K562 (cell line): Measurements from ENCODE around the gene LRRC37B. TPM values are rescaled to one million over a fixed set of nuclear protein-coding genes. Genes with fewer than 3 reads are reported as not detected.
"Not testable (repeated sequence)": the region's sequence is repeated elsewhere in the genome, so short reads cannot be mapped to it uniquely, and the experiment has no call there.

Experiments used
- ATAC-seq: fragments of 200-7000 bp; cut with Tn5 transposase; 3 replicates; pipeline ENCODE4 v1.9.1; 2020; ENCODE audit warnings: moderate library complexity
- BruUV-seq: library from RNA; stranded (reverse); fragments of 400-500 nt; replicated peaks from 2 replicates; lab custom pipeline; 2021; lab: Mats Ljungman, UMichigan
- CTCF ChIA-PET: fragments of 300-600 bp; formaldehyde crosslinking; extraction: SDS; loops from one replicate; lab custom pipeline; 2021; ENCODE audit warnings: low intra/inter-chr PET ratio; lab: Yijun Ruan, JAX
- POLR2A ChIA-PET: fragments of 300-600, 350-650 bp; sonication (Branson Sonifier 250); formaldehyde crosslinking; extraction: SDS; loops from one replicate; lab custom pipeline; 2021; ENCODE audit warnings: antibody characterized with exemption, inconsistent platforms; lab: Yijun Ruan, JAX
- DNase-seq, 4 experiments: peaks; one replicate each; pipeline versions ENCODE4 v3.0.0 to v3.0.0-alpha.2; 2011 to 2018; ENCODE audit warnings: low spot score in 3 of 4, mixed read lengths in 3 of 4; ENCODE audit errors: extremely low read depth in 1 of 4
- FAIRE-seq: peaks from 2 replicates; lab custom pipeline; 2011; peaks lifted over from hg19 to GRCh38; lab: Jason Lieb, UNC
- H2AFZ ChIP-seq: 2 replicates; pipeline ENCODE4 v1.6.0; 2011; ENCODE audit warnings: low read depth, low read length, control low read depth, inconsistent platforms
- H3K27ac ChIP-seq: fragments of 200-600 bp; 3 replicates; pipeline ENCODE4 v1.8.0; 2011; ENCODE audit warnings: low read depth, mild to moderate bottlenecking, control low read depth, inconsistent platforms, low read length, moderate library complexity, mixed read lengths; ENCODE audit errors: extremely low read depth
- H3K27me3 ChIP-seq, 2 experiments: fragments of 300-600 bp in 1 of 2; 2 replicates in 1 of 2; 3 replicates in 1 of 2; pipeline versions ENCODE4 v1.6.0 to v1.8.0; 2011; ENCODE audit warnings: inconsistent platforms in 2 of 2, low read length in 2 of 2, mild to moderate bottlenecking in 1 of 2, mixed read lengths in 1 of 2, moderate library complexity in 1 of 2; ENCODE audit not compliant: control insufficient read depth in 2 of 2, insufficient read depth in 2 of 2
- H3K36me3 ChIP-seq: fragments of 300-600 bp; 3 replicates; pipeline ENCODE4 v1.8.0; 2011; ENCODE audit warnings: mild to moderate bottlenecking, low read length, inconsistent platforms; ENCODE audit not compliant: control insufficient read depth, insufficient read depth
- H3K4me1 ChIP-seq, 2 experiments: fragments of 200-600 bp in 1 of 2; replicated peaks in 1 of 2; 2 replicates in 1 of 2; 3 replicates in 1 of 2; pipeline versions ENCODE4 v1.5.1 to v1.8.0; 2011; ENCODE audit warnings: inconsistent platforms in 2 of 2, low read length in 2 of 2, mild to moderate bottlenecking in 1 of 2, mixed read lengths in 1 of 2, moderate library complexity in 1 of 2; ENCODE audit not compliant: control insufficient read depth in 2 of 2, insufficient read depth in 2 of 2
- H3K4me2 ChIP-seq: 2 replicates; pipeline ENCODE4 v1.6.1; 2011; ENCODE audit warnings: low read length, control low read depth, inconsistent platforms, mixed read lengths; ENCODE audit not compliant: insufficient read depth
- H3K4me3 ChIP-seq: fragments of 200-600 bp; sonication (generic), shearing (Covaris generic); 2 replicates; pipeline ENCODE4 v1.5.1; 2016; ENCODE audit warnings: control low read depth, inconsistent platforms
- H3K79me2 ChIP-seq: fragments of 200-600 bp; 3 replicates; pipeline ENCODE4 v1.8.0; 2011; ENCODE audit warnings: low read length, inconsistent platforms; ENCODE audit not compliant: control insufficient read depth, insufficient read depth
- H3K9ac ChIP-seq, 2 experiments: 2 replicates each; pipeline versions ENCODE4 v1.6.0 to v1.6.1; 2011; ENCODE audit warnings: low read depth in 2 of 2, low read length in 2 of 2, control low read depth in 1 of 2, inconsistent platforms in 1 of 2, mild to moderate bottlenecking in 1 of 2, mixed read lengths in 1 of 2; ENCODE audit not compliant: insufficient read depth in 1 of 2
- H3K9me1 ChIP-seq: one replicate; pipeline ENCODE4 v1.6.0; 2011; ENCODE audit warnings: inconsistent platforms, mild to moderate bottlenecking, low read length, moderate library complexity; ENCODE audit not compliant: control insufficient read depth, insufficient read depth
- H3K9me3 ChIP-seq: replicated peaks from 2 replicates; pipeline ENCODE4 v1.5.1; 2011; ENCODE audit warnings: low read depth, low read length, inconsistent platforms; ENCODE audit not compliant: control insufficient read depth, insufficient read depth
- H4K20me1 ChIP-seq: replicated peaks from 2 replicates; pipeline ENCODE4 v1.6.1; 2011; ENCODE audit warnings: low read length, inconsistent platforms, mixed read lengths; ENCODE audit not compliant: control insufficient read depth, insufficient read depth
- ADNP ChIP-seq: fragments of 200-800 bp; sonication (Bioruptor generic); IDR thresholded peaks from 2 replicates; pipeline ENCODE4 v1.6.1; 2016; ENCODE audit warnings: missing genetic modification characterization, missing compliant biosample characterization
- ARID1B ChIP-seq: fragments of 450-650 bp; IDR thresholded peaks from 2 replicates; pipeline ENCODE4 v1.6.1; 2016; ENCODE audit warnings: antibody characterized with exemption, mild to moderate bottlenecking, inconsistent platforms
- CBFA2T2 ChIP-seq: fragments of 450-650 bp; conservative IDR thresholded peaks from 2 replicates; pipeline ENCODE4 v1.6.1; 2017; ENCODE audit warnings: mild to moderate bottlenecking
- CBFA2T3 ChIP-seq: fragments of 450-650 bp; IDR thresholded peaks from 2 replicates; pipeline ENCODE4 v1.6.1; 2017
- CTBP1 ChIP-seq: fragments of 450-650 bp; IDR thresholded peaks from 2 replicates; pipeline ENCODE4 v1.6.1; 2016; ENCODE audit warnings: borderline replicate concordance
- EP300 ChIP-seq: IDR thresholded peaks from 2 replicates; pipeline ENCODE4 v1.6.1; 2012; ENCODE audit warnings: low read length, improper control_type of control experiment
- FOSL1 ChIP-seq: fragments of 200-800 bp; sonication (Bioruptor generic); conservative IDR thresholded peaks from 2 replicates; pipeline ENCODE4 v1.6.1; 2016; ENCODE audit warnings: missing genetic modification characterization, missing compliant biosample characterization
- JUND ChIP-seq, 2 experiments: IDR thresholded peaks; 2 replicates in 1 of 2; 3 replicates in 1 of 2; pipeline ENCODE4 v1.6.1; 2011; ENCODE audit warnings: borderline replicate concordance in 2 of 2, low read depth in 2 of 2, low read length in 2 of 2, improper control_type of control experiment in 1 of 2, missing biosample characterization in 1 of 2, missing genetic modification characterization in 1 of 2, missing genetic modification reagents in 1 of 2
- KDM1A ChIP-seq, 2 experiments: fragments of 450-650 bp; IDR thresholded peaks; 2 replicates each; pipeline ENCODE4 v1.6.1; 2016; ENCODE audit warnings: mild to moderate bottlenecking in 2 of 2
- MTA1 ChIP-seq: fragments of 450-650 bp; IDR thresholded peaks from 2 replicates; pipeline ENCODE4 v1.6.1; 2017; ENCODE audit warnings: borderline replicate concordance
- MTA3 ChIP-seq: fragments of 450-650 bp; formaldehyde crosslinking; IDR thresholded peaks from 2 replicates; pipeline ENCODE4 v1.6.1; 2017; ENCODE audit warnings: mild to moderate bottlenecking, borderline replicate concordance
- MYC ChIP-seq, 2 experiments: fragments of 250-450 bp in 1 of 2; sonication (Bioruptor Pico) in 1 of 2; IDR thresholded peaks; 2 replicates each; pipeline versions ENCODE4 v1.5.1 to v1.6.1; 2012 to 2021; ENCODE audit warnings: low read depth in 2 of 2, borderline replicate concordance in 1 of 2, improper control_type of control experiment in 1 of 2, low read length in 1 of 2, mild to moderate bottlenecking in 1 of 2, moderate library complexity in 1 of 2
- NCOR1 ChIP-seq: fragments of 450-650 bp; IDR thresholded peaks from 2 replicates; pipeline ENCODE4 v1.6.1; 2016; ENCODE audit warnings: mild to moderate bottlenecking, moderate library complexity
- NFIC ChIP-seq: fragments of 450-650 bp; IDR thresholded peaks from 2 replicates; pipeline ENCODE4 v1.6.1; 2017; ENCODE audit warnings: mild to moderate bottlenecking, inconsistent platforms
- RCOR1 ChIP-seq, 2 experiments: IDR thresholded peaks; 2 replicates each; pipeline ENCODE4 v1.6.1; 2012; ENCODE audit warnings: low read depth in 2 of 2, low read length in 2 of 2, borderline replicate concordance in 1 of 2, improper control_type of control experiment in 1 of 2
- RFX1 ChIP-seq: fragments of 450-650 bp; IDR thresholded peaks from 2 replicates; pipeline ENCODE4 v1.6.1; 2016; ENCODE audit warnings: mild to moderate bottlenecking, moderate library complexity
- SMARCA4 ChIP-seq: fragments of 450-650 bp; IDR thresholded peaks from 2 replicates; pipeline ENCODE4 v1.6.1; 2016
- SMARCE1 ChIP-seq: fragments of 450-650 bp; IDR thresholded peaks from 2 replicates; pipeline ENCODE4 v1.7.1; 2016; ENCODE audit warnings: mild to moderate bottlenecking
- SOX6 ChIP-seq: fragments of 450-650 bp; IDR thresholded peaks from 2 replicates; pipeline ENCODE4 v1.6.1; 2014; ENCODE audit warnings: mild to moderate bottlenecking
- SRF ChIP-seq, 2 experiments: fragments of 250-450, 450-650 bp in 1 of 2; sonication (Bioruptor Pico) in 1 of 2; sonication (generic) in 1 of 2; formaldehyde crosslinking; IDR thresholded peaks; 2 replicates each; pipeline versions ENCODE4 v1.5.0 to v1.5.1; 2020 to 2022; ENCODE audit warnings: mild to moderate bottlenecking in 1 of 2, missing genetic modification reagents in 1 of 2
- TAL1 ChIP-seq: fragments of 450-650 bp; IDR thresholded peaks from 2 replicates; pipeline ENCODE4 v1.6.1; 2016; ENCODE audit warnings: mild to moderate bottlenecking
- TOE1 ChIP-seq, 2 experiments: fragments of 450-650 bp in 1 of 2; sonication (generic) in 1 of 2; formaldehyde crosslinking in 1 of 2; IDR thresholded peaks; 2 replicates each; pipeline versions ENCODE4 v1.7.1 to v1.8.0; 2016 to 2022; ENCODE audit warnings: borderline replicate concordance in 2 of 2, mild to moderate bottlenecking in 2 of 2, antibody characterized with exemption in 1 of 2, inconsistent platforms in 1 of 2, low read depth in 1 of 2, missing genetic modification reagents in 1 of 2, moderate library complexity in 1 of 2
- VEZF1 ChIP-seq: fragments of 200-800 bp; sonication (Bioruptor generic); IDR thresholded peaks from 2 replicates; pipeline ENCODE4 v1.6.1; 2017; ENCODE audit warnings: missing genetic modification characterization, missing compliant biosample characterization
- ZEB2 ChIP-seq: fragments of 450-650 bp; IDR thresholded peaks from 2 replicates; pipeline ENCODE4 v1.6.1; 2016
- WGBS: fragments of 100-300 bp; shearing (Covaris generic); methylation state at CpG from one replicate; pipeline ENCODE4 v1.1.6; 2016; ENCODE audit warnings: low coverage, mixed read lengths; ENCODE audit not compliant: insufficient coverage; ENCODE audit errors: missing lambda C conversion rate; 5-methylcytosine and 5-hydroxymethylcytosine counted together
- in situ Hi-C: fragments of 300-500 bp; cut with MboI; formaldehyde crosslinking; loops from 4 replicates; pipeline ENCODE4 v1.15.0; 2018; ENCODE audit warnings: inconsistent platforms, mixed read lengths
- intact Hi-C: fragments of 100-400 bp; cut with micrococcal nuclease; formaldehyde crosslinking; loops from 2 replicates; pipeline ENCODE4 v1.14.2; 2022
- polyA plus RNA-seq, 8 experiments: library from polyadenylated mRNA; depleted of rRNA in 4 of 8; stranded (reverse) in 5 of 8; unstranded in 3 of 8; fragments of >200 nt; fragmentation: Nextera tagmentation in 2 of 8; fragmentation: Illumina TruSeq in 1 of 8; extraction: Ambion mirVana in 2 of 8; extraction: Trizol in 1 of 8; gene quantifications; 2 replicates each; pipeline versions ENCODE4 v1.2.1 to v1.2.3, GENCODE V29; 2011 to 2014; ENCODE audit warnings: inconsistent platforms in 1 of 8, missing spikeins in 1 of 8
- total RNA-seq, 7 experiments: library from RNA; depleted of rRNA in 6 of 7; stranded (reverse); fragments of >200 nt in 6 of 7; fragmentation: Illumina TruSeq in 2 of 7; extraction: Trizol in 2 of 7; gene quantifications; 2 replicates each; pipeline versions ENCODE4 v1.2.1 to v1.2.3, GENCODE V29; 2011 to 2021; ENCODE audit warnings: low replicate concordance in 1 of 7

The LRRC37B gene
- total and polyA plus RNA-seq, 9 of the 15 experiments (the other 6 are each of a cell fraction or from before 2014, with no cell fraction given) = 2.7 to 19.8 (median 12.4) TPM

- ATAC-seq (peak; percentile 21; the same call in 1 of the 3 replicates), DNase-seq (peak in 1 of 4 experiments; percentile 54), FAIRE-seq (peak; percentile 26)
- H3K4me2 ChIP-seq; H2AFZ ChIP-seq; H3K27me3 ChIP-seq; H3K9ac ChIP-seq; H3K79me2 ChIP-seq; H4K20me1 ChIP-seq; H3K9me3 ChIP-seq; POLR2A ChIA-PET; in situ Hi-C loops; H3K36me3 ChIP-seq; intact Hi-C loops; BruUV-seq; H3K4me3 ChIP-seq; H3K9me1 ChIP-seq; H3K27ac ChIP-seq; H3K4me1 ChIP-seq; CTCF ChIA-PET; TF ChIP-seq JUND (tag; IDR thresholded peaks at IDR 0.05; ENCODE audit: borderline replicate concordance, low read depth, low read length); MYC (CRISPR knock-in tag; IDR thresholded peaks at IDR 0.05; ENCODE audit: borderline replicate concordance, low read depth); TOE1 (CRISPR knock-in tag; IDR thresholded peaks at IDR 0.05; ENCODE audit: borderline replicate concordance, low read depth): not testable (repeated sequence)
- WGBS = 0% methylated on average over 2 of the region's 2 CpGs
- TF ChIP-seq MTA1 (0 out of 2 replicates have a peak, but pooled peaks have one; percentile 47), VEZF1 (CRISPR knock-in tag) (peak; percentile 72), FOSL1 (peak; percentile 83), SMARCA4 (peak; percentile 80), CBFA2T3 (peak; percentile 60; the same call in 1 of the 2 replicates), RFX1 (peak; percentile 48), JUND (IDR thresholded peaks at IDR 0.05; ENCODE audit: borderline replicate concordance, low read depth, low read length) (peak; percentile 24; the same call in 1 of the 2 replicates), SRF (CRISPR knock-in tag; IDR thresholded peaks at IDR 0.05) (peak in 1 of 2 experiments; percentile 55; a peak in 1 of 4 replicates), CBFA2T2 (peak; percentile 43; the same call in 1 of the 2 replicates), MTA3 (0 out of 2 replicates have a peak, but pooled peaks have one; percentile 38), RCOR1 (IDR thresholded peaks at IDR 0.05; ENCODE audit: borderline replicate concordance in 1 of 2, low read depth in 2 of 2, low read length in 2 of 2) (peak in 1 of 2 experiments; percentile 65; a peak in 1 of 4 replicates), TAL1 (peak; percentile 64), KDM1A (IDR thresholded peaks at IDR 0.05) (0 out of 4 replicates have a peak, but pooled peaks of 1 of the 2 experiments have one; percentile 26), MYC (IDR thresholded peaks at IDR 0.05; ENCODE audit: low read depth, low read length) (0 out of 2 replicates have a peak, but pooled peaks have one; percentile 39), TOE1 (IDR thresholded peaks at IDR 0.05; ENCODE audit: borderline replicate concordance) (peak; percentile 30; the same call in 1 of the 2 replicates), NFIC (peak; percentile 78), ARID1B (peak; percentile 91), CTBP1 (peak; percentile 59; the same call in 1 of the 2 replicates), ADNP (tag) (0 out of 2 replicates have a peak, but pooled peaks have one; percentile 7), NCOR1 (peak; percentile 36), SOX6 (peak; percentile 91), SMARCE1 (peak; percentile 89), EP300 (peak; percentile 54; the same call in 1 of the 2 replicates), ZEB2 (0 out of 2 replicates have a peak, but pooled peaks have one; percentile 26)
Measured at GRCh38 chr17:32069067-32069466, 61.9 kb downstream of the LRRC37B start.
